ENCODE results near the gene ARHGAP30.

The ARHGAP30 gene

GRCh38 chr1:161111527-161111926 lies 41.8 kb upstream of the ARHGAP30 start:
- Histone ChIP-seq H3K4me3 (no peak overlapping the region), H3K4me1 (peaks cover 33 to 60% (median 56%) of the 10 kb centered on the region in 10 experiments), H3K9me3 (replicated peaks in 1 of 11) (no peaks in the 10 kb centered on the region), H3K27me3 (no peaks in the 10 kb centered on the region), H3K4me2 (peak overlapping the region in 8 of 11 experiments; percentile 2 to 98 (median 68); a peak in 14 of 22 replicates), H3K36me3 (peaks cover 24 to 97% (median 74%) of the 10 kb centered on the region in 11 experiments), H3K9ac (no peak overlapping the region; a peak in 1 of 22 replicates), H3K27ac (peak overlapping the region in 1 of 11 experiments; percentile 34; a peak in 1 of 22 replicates), H4K20me1 (peaks cover 79 to 100% (median 99%) of the 10 kb centered on the region in 11 experiments; a peak in 21 of 22 replicates)
- no peak for TF ChIP-seq Cebpa-rat (IDR thresholded peaks at IDR 0.05)

DNA sequence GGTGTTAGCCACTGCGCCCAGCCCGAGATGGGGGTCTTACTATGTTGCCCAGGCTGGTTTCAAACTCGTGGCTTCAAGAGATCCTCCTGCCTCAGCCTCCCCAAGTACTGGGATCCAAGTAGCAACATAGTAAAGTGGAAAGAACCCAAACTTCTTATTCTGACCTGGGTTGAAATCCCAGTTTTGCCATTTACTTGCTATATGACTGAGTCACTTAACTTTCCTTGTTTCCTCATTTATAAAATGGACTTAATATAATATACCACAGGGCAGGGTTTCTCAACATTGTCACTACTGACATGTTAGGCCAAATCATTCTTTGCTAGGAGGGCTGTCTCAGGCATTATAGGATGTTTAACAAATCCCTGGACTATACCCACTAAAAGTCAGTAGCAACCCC lies 41.4 kb upstream of the ARHGAP30 start:
- Histone ChIP-seq H3K9ac (no peak overlapping the region), H3K27ac (peak overlapping the region in 1 of 11 experiments; percentile 34; a peak in 1 of 22 replicates), H3K36me3 (peaks cover 27 to 97% (median 73%) of the 10 kb centered on the region in 11 experiments), H3K27me3 (no peaks in the 10 kb centered on the region), H3K4me3 (no peak overlapping the region), H3K4me1 (peaks cover 29 to 55% (median 52%) of the 10 kb centered on the region in 10 experiments), H4K20me1 (peaks cover 80 to 100% (median 99%) of the 10 kb centered on the region in 11 experiments; a peak in 21 of 22 replicates), H3K9me3 (replicated peaks in 1 of 11) (no peaks in the 10 kb centered on the region), H3K4me2 (peak overlapping the region in 7 of 11 experiments; percentile 29 to 98 (median 73); a peak in 14 of 22 replicates)
- TF ChIP-seq Cebpa-rat (IDR thresholded peaks at IDR 0.05) = no peak

DNA sequence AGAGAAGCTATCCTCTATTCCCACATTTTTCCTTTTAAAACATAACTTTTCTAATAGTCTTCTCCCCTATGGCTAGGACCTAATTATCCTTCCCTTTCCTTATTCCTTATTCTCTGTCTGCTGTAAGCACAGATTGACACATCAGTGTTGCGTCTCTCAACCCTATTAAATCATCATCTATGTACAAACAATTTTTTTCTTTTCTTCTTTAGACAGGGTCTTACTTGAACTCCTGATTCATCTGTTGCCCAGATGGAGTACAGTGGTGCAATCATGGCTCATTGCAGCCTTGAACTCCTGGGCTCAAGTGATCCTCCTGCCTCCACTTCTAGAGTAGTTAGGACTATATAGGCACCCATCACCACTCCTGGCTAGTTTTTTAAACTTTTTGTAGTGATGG lies 36.7 kb upstream of the ARHGAP30 start:
- Histone ChIP-seq H3K4me1 (peaks cover 0 to 9% (median 6%) of the 10 kb centered on the region in 10 experiments; a peak in 15 of 20 replicates), H3K36me3 (peaks cover 47 to 100% (median 86%) of the 10 kb centered on the region in 11 experiments), H3K9me3 (replicated peaks in 1 of 11) (no peaks in the 10 kb centered on the region), H3K9ac (no peak overlapping the region), H3K4me2 (no peak overlapping the region), H3K27me3 (no peaks in the 10 kb centered on the region), H4K20me1 (peaks cover 67 to 100% (median 99%) of the 10 kb centered on the region in 11 experiments; a peak in 21 of 22 replicates), H3K4me3 (no peak overlapping the region), H3K27ac (no peak overlapping the region)
- TF ChIP-seq Cebpa-rat (IDR thresholded peaks at IDR 0.05) = no peak

GRCh38 chr1:161100556-161100955 lies 30.9 kb upstream of the ARHGAP30 start:
- Histone ChIP-seq H3K9ac (no peak overlapping the region), H3K4me1 (peaks cover 27 to 41% (median 35%) of the 10 kb centered on the region in 10 experiments), H4K20me1 (peaks cover 27 to 80% (median 76%) of the 10 kb centered on the region in 11 experiments; a peak in 20 of 22 replicates), H3K27me3 (no peaks in the 10 kb centered on the region), H3K27ac (no peak overlapping the region), H3K4me2 (no peak overlapping the region), H3K36me3 (peaks cover 40 to 71% (median 65%) of the 10 kb centered on the region in 11 experiments), H3K9me3 (replicated peaks in 1 of 11) (no peaks in the 10 kb centered on the region), H3K4me3 (no peak overlapping the region)
- TF ChIP-seq Cebpa-rat (IDR thresholded peaks at IDR 0.05) = no peak

GRCh38 chr1:161099090-161099802 lies 29.6 kb upstream of the ARHGAP30 start:
- Histone ChIP-seq H3K9me3 (replicated peaks in 1 of 11) (no peaks in the 10 kb centered on the region), H4K20me1 (peaks cover 14 to 67% (median 63%) of the 10 kb centered on the region in 11 experiments; a peak in 20 of 22 replicates), H3K4me1 (peaks cover 27 to 48% (median 37%) of the 10 kb centered on the region in 10 experiments), H3K27ac (no peak overlapping the region), H3K36me3 (peaks cover 40 to 58% (median 52%) of the 10 kb centered on the region in 11 experiments), H3K27me3 (no peaks in the 10 kb centered on the region), H3K9ac (peak overlapping the region in 5 of 11 experiments; percentile 64 to 79 (median 74); a peak in 6 of 22 replicates), H3K4me2 (peak overlapping the region; percentile 88 to 99 (median 96)), H3K4me3 (peak overlapping the region in 8 of 10 experiments; percentile 32 to 66 (median 56); a peak in 7 of 20 replicates)
- no peak for TF ChIP-seq Cebpa-rat (IDR thresholded peaks at IDR 0.05)

DNA sequence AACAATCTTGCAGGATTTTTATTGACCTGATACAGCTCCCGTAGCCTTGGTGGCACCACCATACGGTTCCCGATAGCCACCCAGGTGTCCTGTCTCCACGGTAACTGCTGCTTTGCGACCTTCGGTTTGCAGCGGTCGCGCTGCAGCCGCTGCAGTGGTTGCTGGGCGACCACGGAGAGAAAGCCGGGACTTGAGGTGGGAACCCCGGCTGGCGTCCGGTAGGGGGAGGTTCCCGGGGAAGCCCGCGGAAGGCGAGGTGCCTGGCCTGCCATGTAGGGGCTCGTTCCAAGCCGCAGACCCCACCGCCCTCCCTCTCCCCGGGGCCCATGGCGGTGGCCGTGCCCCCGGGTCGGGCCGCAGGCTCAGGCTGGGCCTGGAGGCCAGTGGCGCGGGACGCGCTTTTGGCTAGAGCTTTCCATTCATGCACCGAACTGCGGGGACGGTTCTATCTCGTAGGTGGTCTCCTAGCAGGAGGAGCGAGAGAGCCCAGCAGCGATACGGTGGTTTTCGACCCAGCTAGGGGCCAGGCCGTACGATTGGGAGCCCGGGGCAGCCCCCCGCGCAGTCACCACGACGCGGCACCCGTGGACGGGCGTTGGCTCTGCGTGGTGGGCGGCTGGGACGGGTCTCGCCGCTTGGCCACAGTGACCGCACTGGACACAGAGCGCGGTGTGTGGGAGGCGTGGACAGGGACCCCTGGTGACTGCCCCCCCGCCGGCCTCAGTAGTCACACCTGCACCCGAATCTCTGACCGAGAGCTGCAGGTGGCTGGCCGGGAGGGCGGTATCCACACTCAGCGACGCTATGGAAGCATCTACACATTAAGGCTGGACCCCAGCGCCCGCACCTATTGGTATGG lies 28.7 kb upstream of the ARHGAP30 start, which contains the start of gene KLHDC9:
TSS of gene KLHDC9 (plus strand) at position 152 of the 859 bp plus-strand sequence. CDS start at position 327, 175 bp downstream.
- Histone ChIP-seq H3K4me2 (peak within 1 kb of the TSS; percentile 88 to 99 (median 96)), H3K4me1 (peaks cover 27 to 51% (median 37%) of the 10 kb centered on the region in 10 experiments), H3K36me3 (peaks cover 36 to 50% (median 45%) of the 10 kb centered on the region in 11 experiments), H3K9me3 (replicated peaks in 1 of 11) (no peaks in the 10 kb centered on the region), H3K4me3 (peak within 1 kb of the TSS; percentile 32 to 66 (median 56)), H4K20me1 (peaks cover 6 to 59% (median 55%) of the 10 kb centered on the region in 11 experiments; a peak in 20 of 22 replicates), H3K27me3 (no peaks in the 10 kb centered on the region), H3K9ac (peak within 1 kb of the TSS; percentile 34 to 79 (median 60); a peak in 21 of 22 replicates), H3K27ac (peak within 1 kb of the TSS in 9 of 11 experiments; percentile 3 to 61 (median 23); a peak in 14 of 22 replicates)
- TF ChIP-seq Cebpa-rat (IDR thresholded peaks at IDR 0.05) = no peak

- Histone ChIP-seq H3K27me3 (no peaks in the 10 kb centered on the region), H4K20me1 (peaks cover 0 to 40% (median 36%) of the 10 kb centered on the region in 11 experiments; a peak in 20 of 22 replicates), H3K4me3 (no peak overlapping the region), H3K9ac (0 out of 22 replicates have a peak overlapping the region, but pooled peaks of 2 of the 11 experiments have one; percentile 2 to 12), H3K9me3 (replicated peaks in 1 of 11) (no peaks in the 10 kb centered on the region), H3K27ac (no peak overlapping the region), H3K4me1 (peaks cover 27 to 70% (median 42%) of the 10 kb centered on the region in 10 experiments), H3K4me2 (peak overlapping the region in 4 of 11 experiments; percentile 90 to 98 (median 95); a peak in 8 of 22 replicates), H3K36me3 (peaks cover 22 to 31% (median 28%) of the 10 kb centered on the region in 11 experiments)
- TF ChIP-seq Cebpa-rat (IDR thresholded peaks at IDR 0.05) = no peak
Observed at GRCh38 chr1:161096530-161096929, 26.8 kb upstream of the ARHGAP30 start.

GRCh38 chr1:161096015-161096414 lies 26.3 kb upstream of the ARHGAP30 start:
- Histone ChIP-seq H3K4me1 (peaks cover 27 to 73% (median 42%) of the 10 kb centered on the region in 10 experiments), H3K9me3 (replicated peaks in 1 of 11) (no peaks in the 10 kb centered on the region), H3K9ac (0 out of 22 replicates have a peak overlapping the region, but pooled peaks of 1 of the 11 experiments have one; percentile 12), H4K20me1 (peaks cover 0 to 34% (median 32%) of the 10 kb centered on the region in 11 experiments; a peak in 20 of 22 replicates), H3K4me3 (no peak overlapping the region), H3K27ac (no peak overlapping the region), H3K4me2 (peak overlapping the region in 4 of 11 experiments; percentile 90 to 98 (median 95); a peak in 8 of 22 replicates), H3K36me3 (peaks cover 16 to 26% (median 22%) of the 10 kb centered on the region in 11 experiments; a peak in 21 of 22 replicates), H3K27me3 (no peaks in the 10 kb centered on the region)
- no peak for TF ChIP-seq Cebpa-rat (IDR thresholded peaks at IDR 0.05)
